Endothelial cell of umbilical vein (primary cell): ENCODE results near the gene PDGFB.

Experiments
- CTCF ChIP-seq, 2 donors: IDR thresholded peaks; 1 replicate in 1 of 2; 2 replicates in 1 of 2; pipeline ENCODE4 v1.5.1; 2011; ENCODE audit warnings: low read length in 2 of 2, mild to moderate bottlenecking in 2 of 2, moderate library complexity in 2 of 2, control low read depth in 1 of 2, inconsistent platforms in 1 of 2, low read depth in 1 of 2; ENCODE audit not compliant: insufficient read depth in 1 of 2; ENCODE audit errors: extremely low read depth in 1 of 2
- EZH2 ChIP-seq: IDR thresholded peaks from 2 replicates; pipeline ENCODE4 v1.6.1; 2012; ENCODE audit warnings: borderline replicate concordance, low read depth, mild to moderate bottlenecking, moderate library complexity, low read length, inconsistent platforms; ENCODE audit not compliant: severe bottlenecking
- GATA2 ChIP-seq: IDR thresholded peaks from 2 replicates; pipeline ENCODE4 v1.7.0; 2011; ENCODE audit warnings: low read depth, mild to moderate bottlenecking, moderate library complexity, mixed read lengths, low read length; ENCODE audit not compliant: insufficient read length, insufficient read depth
- MAX ChIP-seq: IDR thresholded peaks from 2 replicates; pipeline ENCODE4 v1.6.1; 2011; ENCODE audit not compliant: insufficient read depth, insufficient read length
- MYC ChIP-seq: IDR thresholded peaks from one replicate; pipeline ENCODE4 v1.6.1; 2011; ENCODE audit warnings: mild to moderate bottlenecking, low read depth, low read length
- POLR2A ChIP-seq: IDR thresholded peaks from 2 replicates; pipeline ENCODE4 v1.6.1; 2012; ENCODE audit warnings: low read depth, mild to moderate bottlenecking, control low read depth, low read length
- POLR2AphosphoS5 ChIP-seq: IDR thresholded peaks from 2 replicates; pipeline ENCODE4 v1.6.1; 2012; ENCODE audit warnings: low read depth, mild to moderate bottlenecking, control low read depth, low read length, moderate library complexity; ENCODE audit not compliant: insufficient read depth

- TF ChIP-seq MAX: no peak
- TF ChIP-seq CTCF (IDR thresholded peaks at IDR 0.05; ENCODE audit: extremely low read depth in 1 of 2, insufficient read depth in 1 of 2, low read depth in 1 of 2, low read length in 2 of 2): no peak
- TF ChIP-seq EZH2: no peak
- TF ChIP-seq POLR2A: no peak
- TF ChIP-seq POLR2AphosphoS5: no peak
- no peak for TF ChIP-seq MYC
- no peak for TF ChIP-seq GATA2
These were observed 7.3 kb downstream of the PDGFB start for GRCh38 chr22:39237318-39238100.
